WTC11 (cell line): ENCODE measurements around the gene COL18A1.

Source experiments
- JAZF1 ChIP-seq: fragments of 250-450 bp; sonication (Bioruptor Pico); IDR thresholded peaks from 2 replicates; pipeline ENCODE4 v1.9.0; 2021; ENCODE audit warnings: moderate library complexity, mild to moderate bottlenecking, inconsistent platforms
- ZNF263 ChIP-seq: sonication (generic); formaldehyde crosslinking; IDR thresholded peaks from 2 replicates; pipeline ENCODE4 v1.8.1; 2022; ENCODE audit warnings: low read depth, mild to moderate bottlenecking, moderate library complexity, missing genetic modification reagents

GRCh38 chr21:45469273-45470086 is 64.5 kb downstream of the COL18A1 start:
- no peak for TF ChIP-seq JAZF1
- TF ChIP-seq ZNF263 (CRISPR knock-in tag) = no peak
